GM12891 (cell line): Measurements from ENCODE around the gene CDC14B.

ENCODE experiments used
- POLR2A ChIP-seq: IDR thresholded peaks from 2 replicates; pipeline ENCODE4 v1.6.1; 2011; ENCODE audit warnings: low read depth, low read length, control low read depth
- POLR2AphosphoS5 ChIP-seq: IDR thresholded peaks from 2 replicates; pipeline ENCODE4 v1.6.1; 2011; ENCODE audit warnings: low read depth, low read length, control low read depth
- POU2F2 ChIP-seq: IDR thresholded peaks from 2 replicates; pipeline ENCODE4 v1.6.1; 2011; ENCODE audit warnings: low read depth, mild to moderate bottlenecking, control low read depth, low read length, moderate library complexity
- SPI1 ChIP-seq: IDR thresholded peaks from 2 replicates; pipeline ENCODE4 v1.6.1; 2011; ENCODE audit warnings: low read depth, low read length, control low read depth
- TAF1 ChIP-seq: IDR thresholded peaks from 2 replicates; pipeline ENCODE4 v1.6.1; 2011; ENCODE audit warnings: low read depth, low read length, control low read depth

DNA sequence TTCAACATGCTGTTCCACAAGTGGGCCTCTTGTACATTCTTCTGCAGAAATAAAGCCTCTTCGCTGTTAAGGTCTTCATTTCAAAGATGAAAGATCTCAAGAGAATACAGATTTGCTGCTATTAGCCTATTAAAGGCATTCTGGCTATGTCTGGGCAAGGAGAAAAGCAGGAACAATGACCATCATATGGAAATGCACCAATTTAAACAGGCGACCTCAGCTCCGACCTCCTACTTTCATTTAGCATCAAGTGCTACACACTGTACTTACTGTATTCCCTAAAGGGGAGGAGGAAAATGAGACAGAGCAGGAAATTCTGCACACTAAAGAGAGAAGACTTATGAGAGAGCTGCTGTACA, 104.9 kb downstream of the CDC14B start:
- no peak for TF ChIP-seq POLR2A
- no peak for TF ChIP-seq TAF1
- TF ChIP-seq POLR2AphosphoS5: no peak
- no peak for TF ChIP-seq SPI1
- no peak for TF ChIP-seq POU2F2
